GM19035 (cell line): ENCODE data around the gene GNA12.

Experiments
- ATAC-seq: cut with Tn5 transposase; IDR thresholded peaks from one replicate; pipeline ENCODE4 v1.9.1; 2021; ENCODE audit not compliant: unreplicated experiment

The GNA12 gene

GRCh38 chr7:2785071-2785500 is 59.0 kb downstream of the GNA12 start:
- no peak for ATAC-seq

GRCh38 chr7:2782565-2782964 is 61.5 kb downstream of the GNA12 start:
- ATAC-seq, result no peak

GRCh38 chr7:2782121-2782520 is 62.0 kb downstream of the GNA12 start:
- ATAC-seq, result no peak

GRCh38 chr7:2781636-2782035 is 62.5 kb downstream of the GNA12 start:
- no peak for ATAC-seq

GRCh38 chr7:2779051-2779450 is 65.1 kb downstream of the GNA12 start:
- ATAC-seq, result no peak

- no peak for ATAC-seq
These were observed 66.1 kb downstream of the GNA12 start for GRCh38 chr7:2777898-2778535.

- ATAC-seq, result no peak
These were observed 67.7 kb downstream of the GNA12 start for GRCh38 chr7:2776401-2776800.

GRCh38 chr7:2775785-2776184 is 68.3 kb downstream of the GNA12 start:
- ATAC-seq, result no peak

GRCh38 chr7:2775376-2775775 is 68.7 kb downstream of the GNA12 start:
- no peak for ATAC-seq

GRCh38 chr7:2774935-2775334 is 69.2 kb downstream of the GNA12 start:
- ATAC-seq, result no peak

GRCh38 chr7:2774280-2774679 is 69.8 kb downstream of the GNA12 start:
- ATAC-seq, result no peak

GRCh38 chr7:2773608-2774007 is 70.5 kb downstream of the GNA12 start:
- ATAC-seq, result no peak

- ATAC-seq, result no peak
These were observed 72.8 kb downstream of the GNA12 start for GRCh38 chr7:2771274-2771731.

- no peak for ATAC-seq
These were observed 79.5 kb downstream of the GNA12 start for GRCh38 chr7:2764621-2765020.

- no peak for ATAC-seq
These were observed 80.5 kb downstream of the GNA12 start for GRCh38 chr7:2763597-2763996.

GRCh38 chr7:2761801-2762497 is 82.2 kb downstream of the GNA12 start:
- no peak for ATAC-seq

GRCh38 chr7:2761131-2761624 is 82.9 kb downstream of the GNA12 start:
- no peak for ATAC-seq

GRCh38 chr7:2760098-2760889 is 83.8 kb downstream of the GNA12 start:
- ATAC-seq, result no peak

GRCh38 chr7:2759736-2760097 is 84.4 kb downstream of the GNA12 start:
- no peak for ATAC-seq

- peak; percentile 8 for ATAC-seq
These were observed 85.2 kb downstream of the GNA12 start for GRCh38 chr7:2758673-2759616.
